Activated CD4-positive, CD25-positive, alpha-beta regulatory T cell treated with anti-CD3 and anti-CD28 coated beads, Interleukin-2, amount 50 U/mL, for 72 hours (primary cell): ENCODE data around the gene NKAIN2.
"Not testable (repeated sequence)": the region's sequence is repeated elsewhere in the genome, so short reads cannot be mapped to it uniquely, and the experiment has no call there.

Experiments used
- DNase-seq: peaks from one replicate; pipeline ENCODE4 v3.0.0; 2021

The NKAIN2 gene

GRCh38 chr6:124659427-124659826, 855.8 kb downstream of the NKAIN2 start:
- no peak for DNase-seq

- DNase-seq: no peak
These were observed 856.5 kb downstream of the NKAIN2 start for GRCh38 chr6:124660185-124660584.

GRCh38 chr6:124661097-124661661, 857.5 kb downstream of the NKAIN2 start:
- no peak for DNase-seq

- no peak for DNase-seq
These were observed 864.4 kb downstream of the NKAIN2 start for GRCh38 chr6:124668028-124668427.

GRCh38 chr6:124669713-124670480, 866.2 kb downstream of the NKAIN2 start:
- DNase-seq: no peak

GRCh38 chr6:124670801-124671200, 867.1 kb downstream of the NKAIN2 start:
- no peak for DNase-seq

GRCh38 chr6:124671324-124671723, 867.7 kb downstream of the NKAIN2 start:
- no peak for DNase-seq

- DNase-seq: no peak
These were observed 870.4 kb downstream of the NKAIN2 start for GRCh38 chr6:124674042-124674441.

GRCh38 chr6:124676033-124676432, 872.4 kb downstream of the NKAIN2 start:
- no peak for DNase-seq

- DNase-seq: no peak
These were observed 874.2 kb downstream of the NKAIN2 start for GRCh38 chr6:124677874-124678273.

- DNase-seq: no peak
These were observed 875.7 kb downstream of the NKAIN2 start for GRCh38 chr6:124679387-124679786.

- DNase-seq: no peak
These were observed 879.1 kb downstream of the NKAIN2 start for GRCh38 chr6:124682751-124683150.

GRCh38 chr6:124683507-124683906, 879.8 kb downstream of the NKAIN2 start:
- no peak for DNase-seq

- no peak for DNase-seq
These were observed 881.0 kb downstream of the NKAIN2 start for GRCh38 chr6:124684621-124685020.

- DNase-seq: no peak
These were observed 884.7 kb downstream of the NKAIN2 start for GRCh38 chr6:124688369-124688768.

GRCh38 chr6:124694139-124694705, 890.6 kb downstream of the NKAIN2 start:
- DNase-seq: no peak

GRCh38 chr6:124699038-124699437, 895.4 kb downstream of the NKAIN2 start:
- no peak for DNase-seq

GRCh38 chr6:124703541-124703940, 899.9 kb downstream of the NKAIN2 start:
- DNase-seq: no peak

GRCh38 chr6:124712532-124712931, 908.9 kb downstream of the NKAIN2 start:
- DNase-seq: not testable (repeated sequence)

GRCh38 chr6:124714728-124715127, 911.1 kb downstream of the NKAIN2 start:
- no peak for DNase-seq

GRCh38 chr6:124719913-124720312, 916.2 kb downstream of the NKAIN2 start:
- no peak for DNase-seq

- DNase-seq: no peak
These were observed 917.7 kb downstream of the NKAIN2 start for GRCh38 chr6:124721331-124721730.

GRCh38 chr6:124722141-124722878, 918.6 kb downstream of the NKAIN2 start:
- DNase-seq: no peak

GRCh38 chr6:124723671-124724070, 920.0 kb downstream of the NKAIN2 start:
- DNase-seq: no peak
